Measurements from ENCODE around the gene GPR108. TPM values are rescaled to one million over a fixed set of nuclear protein-coding genes. Genes with fewer than 3 reads are reported as not detected.
A peak's percentile ranks its signal among the peaks of the same experiment; 100 is the strongest.

GPR108 gene
- total and polyA plus RNA-seq, 2 donors from 2014 or later = 113 to 144 TPM

- TF ChIP-seq CTCF (IDR thresholded peaks at IDR 0.05; ENCODE audit: borderline replicate concordance, extremely low read depth, insufficient read depth) = no peak
- DNase-seq = peak in 1 of 5 donors; percentile 29
- H3K4me3 ChIP-seq (ENCODE audit: low read length in 3 of 3) = no peak overlapping the region
- intact Hi-C loops (cut with DNase I) = no loop called here
- no peaks in the 10 kb centered on the region for H3K36me3 ChIP-seq (ENCODE audit: control insufficient read depth in 2 of 3, insufficient read depth in 3 of 3, low read length in 3 of 3)
- H3K27me3 ChIP-seq (ENCODE audit: control insufficient read depth, insufficient read depth, low read length) = no peaks in the 10 kb centered on the region
- H3K9ac ChIP-seq (ENCODE audit: low read length in 3 of 3) = no peak overlapping the region
- H3K27ac ChIP-seq (ENCODE audit: low read depth in 2 of 2, low read length in 2 of 2) = no peak overlapping the region
- H3K4me1 ChIP-seq (ENCODE audit: control insufficient read depth in 2 of 3, insufficient read depth in 2 of 3, low read depth in 1 of 3, low read length in 3 of 3) = no peaks in the 10 kb centered on the region
- FAIRE-seq = no peak
- H3K9me3 ChIP-seq (ENCODE audit: control insufficient read depth in 2 of 3, insufficient read depth in 1 of 3, low read length in 3 of 3) = no peaks in the 10 kb centered on the region
These were observed 20.3 kb downstream of the GPR108 start for GRCh38 chr19:6717036-6717435.

- FAIRE-seq = no peak
- H3K4me3 ChIP-seq (ENCODE audit: low read length in 3 of 3) = no peak overlapping the region
- no peak for TF ChIP-seq CTCF (IDR thresholded peaks at IDR 0.05; ENCODE audit: borderline replicate concordance, extremely low read depth, insufficient read depth)
- no peak overlapping the region for H3K9ac ChIP-seq (ENCODE audit: low read length in 3 of 3)
- intact Hi-C loops (cut with DNase I) = no loop called here
- H3K4me1 ChIP-seq (ENCODE audit: control insufficient read depth in 2 of 3, insufficient read depth in 2 of 3, low read depth in 1 of 3, low read length in 3 of 3) = no peaks in the 10 kb centered on the region
- no peaks in the 10 kb centered on the region for H3K27me3 ChIP-seq (ENCODE audit: control insufficient read depth, insufficient read depth, low read length)
- no peak overlapping the region for H3K27ac ChIP-seq (ENCODE audit: low read depth in 2 of 2, low read length in 2 of 2)
- no peaks in the 10 kb centered on the region for H3K9me3 ChIP-seq (ENCODE audit: control insufficient read depth in 2 of 3, insufficient read depth in 1 of 3, low read length in 3 of 3)
- no peak for DNase-seq
- no peaks in the 10 kb centered on the region for H3K36me3 ChIP-seq (ENCODE audit: control insufficient read depth in 2 of 3, insufficient read depth in 3 of 3, low read length in 3 of 3)
These were observed 20.8 kb downstream of the GPR108 start for GRCh38 chr19:6716610-6716970.

GRCh38 chr19:6714749-6715555 lies 22.4 kb downstream of the GPR108 start:
- TF ChIP-seq CTCF (IDR thresholded peaks at IDR 0.05; ENCODE audit: borderline replicate concordance, extremely low read depth, insufficient read depth) = no peak
- no peaks in the 10 kb centered on the region for H3K9me3 ChIP-seq (ENCODE audit: control insufficient read depth in 2 of 3, insufficient read depth in 1 of 3, low read length in 3 of 3)
- no peak overlapping the region for H3K4me3 ChIP-seq (ENCODE audit: low read length in 3 of 3)
- H3K9ac ChIP-seq (ENCODE audit: low read length in 3 of 3) = no peak overlapping the region
- intact Hi-C loops (cut with DNase I) = no loop called here
- DNase-seq (peak in 1 of 5 donors; percentile 29), FAIRE-seq (no peak)
- no peaks in the 10 kb centered on the region for H3K36me3 ChIP-seq (ENCODE audit: control insufficient read depth in 2 of 3, insufficient read depth in 3 of 3, low read length in 3 of 3)
- H3K27me3 ChIP-seq (ENCODE audit: control insufficient read depth, insufficient read depth, low read length) = peaks cover 8% of the 10 kb centered on the region
- no peaks in the 10 kb centered on the region for H3K4me1 ChIP-seq (ENCODE audit: control insufficient read depth in 2 of 3, insufficient read depth in 2 of 3, low read depth in 1 of 3, low read length in 3 of 3)
- no peak overlapping the region for H3K27ac ChIP-seq (ENCODE audit: low read depth in 2 of 2, low read length in 2 of 2)
